Measurements from ENCODE around the gene USP15.
A peak's percentile ranks its signal among the peaks of the same experiment; 100 is the strongest.

Gene USP15

DNA sequence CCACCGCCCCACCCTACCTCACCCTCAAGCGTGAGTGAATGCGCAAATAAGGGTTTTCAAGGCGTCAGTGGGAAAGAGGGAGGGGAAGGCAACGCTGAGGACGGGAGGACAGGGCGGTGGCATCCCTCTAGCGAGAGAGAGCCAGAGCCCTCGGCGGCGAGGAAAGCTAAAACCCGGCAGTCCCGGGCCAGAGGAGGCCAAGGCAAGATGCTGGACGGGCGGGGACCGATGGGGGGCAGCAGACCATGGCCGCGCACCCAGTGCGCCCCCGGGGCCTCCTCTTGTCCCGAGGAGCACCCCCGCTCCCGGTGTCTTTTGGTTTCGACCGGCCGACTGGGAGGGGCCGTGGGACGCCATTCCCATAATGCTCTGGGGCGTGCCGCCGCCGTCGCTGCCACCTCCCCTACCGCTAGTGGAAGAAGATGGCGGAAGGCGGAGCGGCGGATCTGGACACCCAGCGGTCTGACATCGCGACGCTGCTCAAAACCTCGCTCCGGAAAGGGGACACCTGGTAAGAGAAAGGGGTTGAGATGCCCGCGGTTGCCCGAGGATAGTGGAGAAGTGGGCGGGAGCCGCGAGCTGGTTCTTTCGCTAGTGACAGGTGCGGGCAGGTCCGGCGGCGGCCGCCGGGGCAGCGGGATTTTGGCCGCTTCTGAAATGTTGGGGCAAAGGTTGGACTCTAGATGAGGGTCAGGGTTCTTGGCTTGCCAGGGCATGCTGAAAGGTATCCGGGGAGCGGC is at the start of gene USP15:
USP15 (plus strand) TSS at position 412 of the 740 bp plus-strand sequence; CDS start at position 423, 11 bp downstream.
- TF ChIP-seq, protein P1, sequence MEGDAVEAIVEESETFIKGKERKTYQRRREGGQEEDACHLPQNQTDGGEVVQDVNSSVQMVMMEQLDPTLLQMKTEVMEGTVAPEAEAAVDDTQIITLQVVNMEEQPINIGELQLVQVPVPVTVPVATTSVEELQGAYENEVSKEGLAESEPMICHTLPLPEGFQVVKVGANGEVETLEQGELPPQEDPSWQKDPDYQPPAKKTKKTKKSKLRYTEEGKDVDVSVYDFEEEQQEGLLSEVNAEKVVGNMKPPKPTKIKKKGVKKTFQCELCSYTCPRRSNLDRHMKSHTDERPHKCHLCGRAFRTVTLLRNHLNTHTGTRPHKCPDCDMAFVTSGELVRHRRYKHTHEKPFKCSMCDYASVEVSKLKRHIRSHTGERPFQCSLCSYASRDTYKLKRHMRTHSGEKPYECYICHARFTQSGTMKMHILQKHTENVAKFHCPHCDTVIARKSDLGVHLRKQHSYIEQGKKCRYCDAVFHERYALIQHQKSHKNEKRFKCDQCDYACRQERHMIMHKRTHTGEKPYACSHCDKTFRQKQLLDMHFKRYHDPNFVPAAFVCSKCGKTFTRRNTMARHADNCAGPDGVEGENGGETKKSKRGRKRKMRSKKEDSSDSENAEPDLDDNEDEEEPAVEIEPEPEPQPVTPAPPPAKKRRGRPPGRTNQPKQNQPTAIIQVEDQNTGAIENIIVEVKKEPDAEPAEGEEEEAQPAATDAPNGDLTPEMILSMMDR (conservative IDR thresholded peaks at IDR 0.05; ENCODE audit: low read depth) = peak; percentile 86
- ChIA-PET POLR2A (ENCODE audit: low non-redundant PET) (no interaction called here), CTCF (interaction anchor here (0.6 to 1.0 kb wide), 4 partner anchors 35 to 110 kb away, joined by 3 to 5 read pairs (median 4); no protein-coding TSS in a partner anchor)
- H3K27ac ChIP-seq = peak within 1 kb of the TSS; percentile 94
- DNase-seq (ENCODE audit: low spot score) = peak; percentile 92

DNA sequence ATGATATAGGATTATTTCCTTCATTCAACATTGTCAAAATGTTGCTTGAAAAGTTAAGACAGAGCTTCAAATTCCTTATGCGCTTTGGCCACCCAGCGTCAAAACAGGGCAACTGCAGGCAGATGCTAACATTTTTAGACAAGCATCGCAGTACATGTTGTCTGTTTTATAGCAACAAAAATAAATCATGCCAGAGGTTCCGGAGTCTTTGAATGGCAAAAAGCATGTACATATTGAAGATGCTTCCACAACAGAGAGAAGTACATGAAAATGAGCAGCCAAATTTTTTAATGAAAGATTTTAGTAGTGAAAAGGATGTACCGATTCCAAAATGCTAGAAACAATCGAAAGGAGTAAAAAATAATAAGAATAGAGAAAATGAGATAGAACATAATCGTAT is 49.8 kb upstream of the USP15 start:
- DNase-seq (ENCODE audit: low spot score) = peak; percentile 27
- H3K27ac ChIP-seq = no peak overlapping the region
- TF ChIP-seq, protein P1 (conservative IDR thresholded peaks at IDR 0.05; ENCODE audit: low read depth) = peak; percentile 91
- ChIA-PET CTCF (interaction anchor here (0.6 to 1.9 kb wide), 12 partner anchors 8 to 1065 kb away, joined by 3 to 7 read pairs (median 3); partner anchors contain the start of gene USP15), POLR2A (ENCODE audit: low non-redundant PET) (no interaction called here)

DNA sequence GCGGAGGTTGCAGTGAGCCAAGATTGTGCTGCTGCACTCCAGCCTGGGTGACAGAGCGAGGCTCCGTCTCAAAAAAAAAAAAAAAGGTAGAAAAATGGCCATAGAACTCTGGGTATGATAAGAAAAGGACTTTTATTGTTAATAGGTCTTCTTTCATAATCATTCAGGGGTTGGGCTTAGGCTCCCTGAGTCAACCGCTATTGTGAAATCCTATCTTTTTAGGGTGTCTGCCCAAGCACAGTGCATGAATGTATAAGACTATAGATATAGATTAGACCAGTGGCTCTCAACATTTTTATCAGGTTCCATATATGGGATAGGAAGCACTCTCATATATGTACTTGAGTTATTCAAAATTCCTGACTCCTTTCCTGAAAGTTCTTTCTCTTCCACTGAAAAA is 48.7 kb upstream of the USP15 start:
- CTCF ChIA-PET = interaction anchor here (0.6 to 1.9 kb wide), 3 partner anchors 19 to 607 kb away, joined by 3 to 7 read pairs (median 3); a partner anchor contains a TSS
- peak; percentile 32 for DNase-seq (ENCODE audit: low spot score)
- TF ChIP-seq, protein P1 (conservative IDR thresholded peaks at IDR 0.05; ENCODE audit: low read depth) = no peak
- POLR2A ChIA-PET (ENCODE audit: low non-redundant PET) = no interaction called here
- no peak overlapping the region for H3K27ac ChIP-seq

DNA sequence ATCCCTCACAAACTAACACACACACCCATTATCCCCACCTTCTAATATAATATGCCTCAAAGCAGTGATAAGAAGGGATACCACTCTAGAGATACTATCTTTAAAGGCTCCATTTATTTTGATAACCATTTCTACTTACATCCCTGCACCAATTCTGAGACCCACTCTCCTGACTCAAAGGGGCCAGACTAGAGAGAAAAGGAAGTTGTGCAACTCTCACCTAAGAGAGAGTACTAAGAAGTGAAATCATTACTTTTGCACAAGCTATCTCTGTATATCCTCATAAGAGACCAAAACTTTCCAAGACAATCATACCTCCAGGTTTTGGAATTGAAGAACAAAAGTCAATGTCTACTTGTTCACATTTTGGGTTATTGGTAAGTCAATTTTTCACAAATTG is 45.4 kb upstream of the USP15 start:
- H3K27ac ChIP-seq = no peak overlapping the region
- DNase-seq (ENCODE audit: low spot score) = no peak
- TF ChIP-seq, protein P1 (conservative IDR thresholded peaks at IDR 0.05; ENCODE audit: low read depth) = no peak
- ChIA-PET POLR2A (ENCODE audit: low non-redundant PET) (no interaction called here), CTCF (no interaction called here)

DNA sequence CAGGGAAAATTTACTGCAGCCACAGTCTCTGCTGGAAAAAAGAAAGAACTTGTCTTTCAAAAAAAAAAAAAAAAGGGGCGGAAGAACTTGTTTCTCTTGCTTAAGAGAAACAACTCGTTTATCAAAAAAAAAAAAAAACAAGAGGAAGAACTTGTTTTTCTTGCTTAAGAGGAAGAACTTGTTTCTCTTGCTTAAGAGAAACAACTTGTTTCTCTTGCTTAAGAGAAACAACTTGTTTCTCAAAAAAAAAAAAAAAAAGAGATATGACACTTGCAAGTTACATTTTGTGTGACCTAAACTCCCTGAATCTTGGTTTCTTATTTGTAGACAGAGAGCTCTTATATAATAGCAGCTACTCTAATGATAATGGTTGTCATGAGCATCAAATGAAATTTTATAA is 44.7 kb upstream of the USP15 start:
- DNase-seq (ENCODE audit: low spot score) = no peak
- TF ChIP-seq, protein P1 (conservative IDR thresholded peaks at IDR 0.05; ENCODE audit: low read depth) = no peak
- H3K27ac ChIP-seq = no peak overlapping the region
- POLR2A ChIA-PET (ENCODE audit: low non-redundant PET) = no interaction called here
- CTCF ChIA-PET = no interaction called here

DNA sequence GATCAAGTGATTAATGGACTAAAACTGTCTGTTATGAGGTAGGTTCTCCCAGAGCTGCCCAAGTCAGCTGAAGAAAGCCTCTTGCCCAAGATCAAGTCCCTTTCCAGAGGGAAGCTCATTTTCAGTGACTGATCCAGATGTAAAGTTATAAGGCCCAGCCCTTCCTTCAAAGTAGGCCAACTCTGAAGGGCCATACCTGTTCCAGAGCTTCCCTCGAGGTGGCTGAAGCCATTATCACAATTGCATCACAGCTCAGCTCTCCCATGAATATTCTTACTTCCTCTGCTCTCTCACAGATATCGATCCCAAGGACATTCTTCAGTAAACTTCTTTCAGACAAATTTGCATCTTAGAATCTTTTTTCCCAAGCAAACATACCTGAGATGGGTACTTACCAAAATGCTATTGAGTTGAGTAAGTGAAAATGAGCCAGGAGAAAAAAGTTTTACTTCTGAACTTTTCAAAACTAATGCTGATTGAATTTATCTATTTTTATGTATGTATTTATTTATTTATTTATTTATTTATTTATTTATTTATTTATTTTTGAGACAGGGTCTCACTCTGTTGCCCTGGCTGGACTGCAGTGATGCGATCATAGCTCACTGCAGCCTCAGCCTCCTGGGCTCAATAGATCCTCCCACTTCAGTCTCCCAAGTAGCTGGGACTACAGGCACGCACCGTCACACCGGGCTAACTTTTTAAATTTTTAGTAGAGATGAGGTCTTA is 42.6 kb upstream of the USP15 start:
- TF ChIP-seq, protein P1 (conservative IDR thresholded peaks at IDR 0.05; ENCODE audit: low read depth) = no peak
- ChIA-PET POLR2A (ENCODE audit: low non-redundant PET) (no interaction called here), CTCF (no interaction called here)
- H3K27ac ChIP-seq = no peak overlapping the region
- no peak for DNase-seq (ENCODE audit: low spot score)

Data from RWPE1 (cell line).